Lower leg skin (tissue), 4 donors: ENCODE measurements around the gene ZNF335. TPM values are rescaled to one million over a fixed set of nuclear protein-coding genes. Genes with fewer than 3 reads are reported as not detected.

Experiments
- DNase-seq, 2 donors: peaks; one replicate each; pipeline ENCODE4 v3.0.0-alpha.2; 2019; ENCODE audit warnings: low spot score in 2 of 2
- H3K4me3 ChIP-seq: fragments of 200-600 bp; sonication (generic); 2 replicates; pipeline ENCODE4 v1.5.1; 2017; ENCODE audit warnings: mild to moderate bottlenecking, low read depth; ENCODE audit not compliant: poor library complexity, severe bottlenecking
- POLR2A ChIP-seq, 2 donors: fragments of 450-650 bp; IDR thresholded peaks; one replicate each; pipeline ENCODE4 v1.6.1; 2016 to 2017; ENCODE audit warnings: antibody characterized with exemption in 2 of 2, mild to moderate bottlenecking in 1 of 2, moderate library complexity in 1 of 2
- WGBS, 2 donors: methylation state at CpG; one replicate each; pipeline ENCODE4 v1.1.5; 2018; 5-methylcytosine and 5-hydroxymethylcytosine counted together
- intact Hi-C: fragments of 100-400 bp; cut with DNase I; formaldehyde crosslinking; loops from one replicate; pipeline ENCODE4 v1.15.0; 2023; ENCODE audit warnings: low total_unique reads
- total RNA-seq, 4 donors: library from RNA; depleted of rRNA; stranded (reverse); fragments of >200 nt; gene quantifications; one replicate each; pipeline ENCODE4 v1.1.0, GENCODE V29; 2016
- TF ChIP-seq, protein P1 (sequence below), 3 donors: fragments of 450-650 bp; IDR thresholded peaks; one replicate each; pipeline ENCODE4 v1.5.1; 2016; ENCODE audit warnings: antibody characterized with exemption in 3 of 3, mild to moderate bottlenecking in 3 of 3, moderate library complexity in 2 of 3

The ZNF335 gene
- total RNA-seq, 4 donors from 2014 or later, result 21.6 to 38.6 (median 30.7) TPM

DNA sequence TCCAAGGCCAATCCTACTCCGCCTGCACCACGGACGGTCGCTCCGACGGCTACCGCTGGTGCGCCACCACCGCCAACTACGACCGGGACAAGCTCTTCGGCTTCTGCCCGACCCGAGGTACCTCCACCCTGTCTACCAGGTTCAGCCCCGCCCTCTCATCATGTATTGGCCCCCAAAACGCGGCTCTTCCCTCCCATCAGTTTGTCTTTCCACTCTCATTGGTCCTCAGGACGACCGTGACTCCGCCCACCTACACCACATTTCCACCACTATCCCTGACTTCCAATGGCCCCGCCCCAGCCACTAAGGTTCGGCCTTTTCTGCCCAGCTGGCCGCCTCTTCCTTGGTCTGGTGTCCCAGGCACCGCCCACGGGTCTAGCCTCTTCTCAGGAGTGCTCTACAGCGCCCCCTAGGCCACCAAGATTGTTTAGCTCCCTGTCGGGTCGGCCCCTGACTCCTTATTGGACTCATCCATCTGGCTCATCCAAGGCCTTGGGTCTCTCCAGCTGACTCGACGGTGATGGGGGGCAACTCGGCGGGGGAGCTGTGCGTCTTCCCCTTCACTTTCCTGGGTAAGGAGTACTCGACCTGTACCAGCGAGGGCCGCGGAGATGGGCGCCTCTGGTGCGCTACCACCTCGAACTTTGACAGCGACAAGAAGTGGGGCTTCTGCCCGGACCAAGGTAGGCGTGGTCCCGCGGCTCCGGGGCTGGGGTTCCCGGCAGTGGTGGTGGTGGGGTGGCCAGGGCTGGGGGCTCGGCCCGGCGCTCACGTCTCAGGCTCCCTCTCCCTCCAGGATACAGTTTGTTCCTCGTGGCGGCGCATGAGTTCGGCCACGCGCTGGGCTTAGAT is 39.9 kb upstream of the ZNF335 start:
- intact Hi-C loops, result no loop called here
- peak; percentile 51 to 90 for DNase-seq
- TF ChIP-seq, protein P1, sequence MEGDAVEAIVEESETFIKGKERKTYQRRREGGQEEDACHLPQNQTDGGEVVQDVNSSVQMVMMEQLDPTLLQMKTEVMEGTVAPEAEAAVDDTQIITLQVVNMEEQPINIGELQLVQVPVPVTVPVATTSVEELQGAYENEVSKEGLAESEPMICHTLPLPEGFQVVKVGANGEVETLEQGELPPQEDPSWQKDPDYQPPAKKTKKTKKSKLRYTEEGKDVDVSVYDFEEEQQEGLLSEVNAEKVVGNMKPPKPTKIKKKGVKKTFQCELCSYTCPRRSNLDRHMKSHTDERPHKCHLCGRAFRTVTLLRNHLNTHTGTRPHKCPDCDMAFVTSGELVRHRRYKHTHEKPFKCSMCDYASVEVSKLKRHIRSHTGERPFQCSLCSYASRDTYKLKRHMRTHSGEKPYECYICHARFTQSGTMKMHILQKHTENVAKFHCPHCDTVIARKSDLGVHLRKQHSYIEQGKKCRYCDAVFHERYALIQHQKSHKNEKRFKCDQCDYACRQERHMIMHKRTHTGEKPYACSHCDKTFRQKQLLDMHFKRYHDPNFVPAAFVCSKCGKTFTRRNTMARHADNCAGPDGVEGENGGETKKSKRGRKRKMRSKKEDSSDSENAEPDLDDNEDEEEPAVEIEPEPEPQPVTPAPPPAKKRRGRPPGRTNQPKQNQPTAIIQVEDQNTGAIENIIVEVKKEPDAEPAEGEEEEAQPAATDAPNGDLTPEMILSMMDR (IDR thresholded peaks at IDR 0.05), result no peak
- no peak for TF ChIP-seq POLR2A (IDR thresholded peaks at IDR 0.05)
- 12 to 26% methylated on average over 44 to 57 of the region's 57 CpGs for WGBS, 2 donors
- no peak overlapping the region for H3K4me3 ChIP-seq

DNA sequence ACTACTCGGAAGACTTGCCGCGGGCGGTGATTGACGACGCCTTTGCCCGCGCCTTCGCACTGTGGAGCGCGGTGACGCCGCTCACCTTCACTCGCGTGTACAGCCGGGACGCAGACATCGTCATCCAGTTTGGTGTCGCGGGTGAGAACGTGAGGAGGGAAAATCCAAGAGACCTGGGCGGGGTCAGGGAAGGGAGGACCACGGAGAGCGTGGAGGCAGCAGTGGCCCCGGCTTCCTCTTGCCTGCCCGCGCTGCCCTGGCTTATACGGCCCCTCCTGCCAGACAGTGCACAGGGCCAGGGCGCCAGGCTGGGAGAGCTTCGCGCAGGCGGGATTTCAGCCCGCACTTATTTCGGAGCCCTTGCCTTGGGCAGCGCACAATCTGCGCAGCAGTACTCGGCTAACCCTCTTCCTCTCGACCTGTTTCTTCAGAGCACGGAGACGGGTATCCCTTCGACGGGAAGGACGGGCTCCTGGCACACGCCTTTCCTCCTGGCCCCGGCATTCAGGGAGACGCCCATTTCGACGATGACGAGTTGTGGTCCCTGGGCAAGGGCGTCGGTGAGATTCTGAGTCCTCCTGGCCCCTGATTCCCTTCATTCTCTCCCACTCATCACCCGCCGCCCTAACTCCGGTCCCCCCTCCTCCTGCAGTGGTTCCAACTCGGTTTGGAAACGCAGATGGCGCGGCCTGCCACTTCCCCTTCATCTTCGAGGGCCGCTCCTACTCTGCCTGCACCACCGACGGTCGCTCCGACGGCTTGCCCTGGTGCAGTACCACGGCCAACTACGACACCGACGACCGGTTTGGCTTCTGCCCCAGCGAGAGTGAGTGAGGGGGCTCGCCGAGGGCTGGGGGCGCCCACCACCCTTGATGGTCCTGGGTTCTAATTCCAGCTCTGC is 38.7 kb upstream of the ZNF335 start:
- 9 to 12% methylated on average over 69 to 74 of the region's 74 CpGs for WGBS, 2 donors
- no peak for TF ChIP-seq POLR2A (IDR thresholded peaks at IDR 0.05)
- TF ChIP-seq, protein P1 (IDR thresholded peaks at IDR 0.05), result no peak
- intact Hi-C loops, result no loop called here
- H3K4me3 ChIP-seq, result no peak overlapping the region
- peak in 1 of 2 donors; percentile 87 for DNase-seq

DNA sequence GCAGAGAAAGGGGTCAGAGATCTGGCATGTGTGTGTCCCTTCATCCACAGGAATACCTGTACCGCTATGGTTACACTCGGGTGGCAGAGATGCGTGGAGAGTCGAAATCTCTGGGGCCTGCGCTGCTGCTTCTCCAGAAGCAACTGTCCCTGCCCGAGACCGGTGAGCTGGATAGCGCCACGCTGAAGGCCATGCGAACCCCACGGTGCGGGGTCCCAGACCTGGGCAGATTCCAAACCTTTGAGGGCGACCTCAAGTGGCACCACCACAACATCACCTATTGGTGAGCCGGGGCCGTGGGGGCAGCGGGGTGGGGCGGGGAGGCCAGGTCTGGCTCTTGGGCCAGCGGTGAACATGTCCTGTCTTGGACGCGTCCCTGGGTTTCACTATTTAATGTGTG is 37.8 kb upstream of the ZNF335 start:
- WGBS, 2 donors, result 48 to 49% methylated on average over 15 to 20 of the region's 20 CpGs
- H3K4me3 ChIP-seq, result no peak overlapping the region
- intact Hi-C loops, result no loop called here
- TF ChIP-seq, protein P1 (IDR thresholded peaks at IDR 0.05), result no peak
- TF ChIP-seq POLR2A (IDR thresholded peaks at IDR 0.05), result no peak
- DNase-seq, result no peak

DNA sequence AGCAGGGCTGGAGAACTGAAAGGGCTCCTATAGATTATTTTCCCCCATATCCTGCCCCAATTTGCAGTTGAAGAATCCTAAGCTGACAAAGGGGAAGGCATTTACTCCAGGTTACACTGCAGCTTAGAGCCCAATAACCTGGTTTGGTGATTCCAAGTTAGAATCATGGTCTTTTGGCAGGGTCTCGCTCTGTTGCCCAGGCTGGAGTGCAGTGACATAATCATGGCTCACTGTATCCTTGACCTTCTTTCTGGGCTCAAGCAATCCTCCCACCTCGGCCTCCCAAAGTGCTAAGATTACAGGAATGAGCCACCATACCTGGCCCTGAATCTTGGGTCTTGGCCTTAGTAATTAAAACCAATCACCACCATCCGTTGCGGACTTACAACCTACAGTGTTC is 35.7 kb upstream of the ZNF335 start:
- no peak for TF ChIP-seq POLR2A (IDR thresholded peaks at IDR 0.05)
- TF ChIP-seq, protein P1 (IDR thresholded peaks at IDR 0.05), result no peak
- 73 to 84% methylated on average over 4 of the region's 4 CpGs for WGBS, 2 donors

DNA sequence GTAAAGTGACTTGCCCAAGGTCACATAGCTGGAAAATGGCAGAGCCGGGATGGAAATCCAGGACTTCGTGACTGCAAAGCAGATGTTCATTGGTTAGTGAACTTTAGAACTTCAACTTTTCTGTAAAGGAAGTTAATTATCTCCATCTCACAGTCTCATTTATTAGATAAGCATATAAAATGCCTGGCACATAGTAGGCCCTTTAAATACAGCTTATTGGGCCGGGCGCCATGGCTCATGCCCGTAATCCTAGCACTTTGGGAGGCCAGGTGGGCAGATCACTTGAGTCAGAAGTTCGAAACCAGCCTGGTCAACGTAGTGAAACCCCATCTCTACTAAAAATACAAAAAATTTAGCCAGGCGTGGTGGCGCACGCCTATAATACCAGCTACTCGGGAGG is 35.0 kb upstream of the ZNF335 start:
- no peak overlapping the region for H3K4me3 ChIP-seq
- WGBS, 2 donors, result 84 to 93% methylated on average over 11 of the region's 11 CpGs
- intact Hi-C loops, result no loop called here
- no peak for DNase-seq
- no peak for TF ChIP-seq POLR2A (IDR thresholded peaks at IDR 0.05)
- TF ChIP-seq, protein P1 (IDR thresholded peaks at IDR 0.05), result no peak

More for the DNA sequence above, 35.7 kb upstream of the ZNF335 start:
- H3K4me3 ChIP-seq, result no peak overlapping the region
- intact Hi-C loops, result no loop called here
- no peak for DNase-seq
